ENCODE data around the gene ZNF821. TPM values are rescaled to one million over a fixed set of nuclear protein-coding genes. Genes with fewer than 3 reads are reported as not detected.

ZNF821 gene
- total RNA-seq, 3 donors from 2014 or later (not counting 1 experiment from before 2014, with no cell fraction given), result 14.0 to 19.1 (median 18.2) TPM

DNA sequence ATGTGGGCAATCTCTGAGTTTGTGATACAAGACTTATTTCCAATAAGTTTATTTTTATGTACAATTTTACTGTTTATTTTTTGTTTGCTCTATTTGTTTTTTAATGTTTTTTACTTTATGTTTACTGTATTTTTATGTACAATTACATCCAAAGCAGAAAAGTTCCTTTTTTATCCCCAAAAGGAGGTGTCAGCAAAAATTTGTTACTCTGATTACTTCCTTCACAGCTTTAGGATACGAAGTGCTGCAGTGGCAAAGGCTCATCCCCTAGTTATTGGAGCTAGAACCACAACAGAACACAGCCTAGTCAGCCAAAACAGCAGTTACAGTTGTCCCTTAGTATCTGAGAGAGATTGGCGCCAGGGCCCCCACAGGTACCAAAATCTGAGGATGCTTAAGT lies 47.0 kb upstream of the ZNF821 start:
- Mint-ChIP-seq H3K27ac (peak overlapping the region; percentile 14 to 64), H3K36me3 (peaks cover 17% of the 10 kb centered on the region)
- intact Hi-C loops (cut with micrococcal nuclease), result no loop called here

DNA sequence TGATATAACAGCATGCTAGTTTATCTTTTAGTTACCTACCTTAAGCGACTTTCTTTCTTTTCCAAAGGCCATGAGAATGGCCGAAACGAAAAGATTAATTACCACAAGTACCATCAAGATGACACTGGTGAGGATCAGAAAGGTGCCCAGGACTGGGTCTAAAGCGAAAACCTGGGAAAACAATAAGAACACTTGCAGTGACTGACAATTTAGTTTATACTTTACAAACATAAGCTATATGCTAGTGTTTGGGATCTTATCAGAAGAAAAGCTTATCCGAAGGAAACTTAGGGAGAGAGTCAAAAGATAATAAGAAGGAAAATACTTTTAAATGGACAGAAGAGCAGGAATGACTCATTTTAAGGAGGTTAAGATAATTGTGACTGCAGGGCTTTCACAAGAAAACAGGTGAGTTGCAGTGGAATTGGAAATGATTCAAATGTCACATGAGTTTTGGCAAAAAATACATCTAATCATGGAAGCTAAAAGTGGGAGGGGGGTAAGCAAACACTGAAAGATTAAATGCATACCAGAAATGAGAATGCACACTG lies 46.1 kb upstream of the ZNF821 start:
- intact Hi-C loops (cut with micrococcal nuclease), result no loop called here

More for the DNA sequence above, 47.0 kb upstream of the ZNF821 start:
- H3K9me3 Mint-ChIP-seq, result no peaks in the 10 kb centered on the region
- DNase-seq, result no peak
- H3K27me3 Mint-ChIP-seq (ENCODE audit: low read depth in 2 of 2), result no peaks in the 10 kb centered on the region
- no peak overlapping the region for H3K4me3 ChIP-seq (ENCODE audit: low read length)
- no peak for ATAC-seq
- no peak overlapping the region for H3K4me3 Mint-ChIP-seq
- H3K27ac ChIP-seq (ENCODE audit: low read length), result no peak overlapping the region
- H3K36me3 ChIP-seq (ENCODE audit: control insufficient read depth, insufficient read depth, low read length), result peaks cover 60% of the 10 kb centered on the region
- TF ChIP-seq, protein P1, sequence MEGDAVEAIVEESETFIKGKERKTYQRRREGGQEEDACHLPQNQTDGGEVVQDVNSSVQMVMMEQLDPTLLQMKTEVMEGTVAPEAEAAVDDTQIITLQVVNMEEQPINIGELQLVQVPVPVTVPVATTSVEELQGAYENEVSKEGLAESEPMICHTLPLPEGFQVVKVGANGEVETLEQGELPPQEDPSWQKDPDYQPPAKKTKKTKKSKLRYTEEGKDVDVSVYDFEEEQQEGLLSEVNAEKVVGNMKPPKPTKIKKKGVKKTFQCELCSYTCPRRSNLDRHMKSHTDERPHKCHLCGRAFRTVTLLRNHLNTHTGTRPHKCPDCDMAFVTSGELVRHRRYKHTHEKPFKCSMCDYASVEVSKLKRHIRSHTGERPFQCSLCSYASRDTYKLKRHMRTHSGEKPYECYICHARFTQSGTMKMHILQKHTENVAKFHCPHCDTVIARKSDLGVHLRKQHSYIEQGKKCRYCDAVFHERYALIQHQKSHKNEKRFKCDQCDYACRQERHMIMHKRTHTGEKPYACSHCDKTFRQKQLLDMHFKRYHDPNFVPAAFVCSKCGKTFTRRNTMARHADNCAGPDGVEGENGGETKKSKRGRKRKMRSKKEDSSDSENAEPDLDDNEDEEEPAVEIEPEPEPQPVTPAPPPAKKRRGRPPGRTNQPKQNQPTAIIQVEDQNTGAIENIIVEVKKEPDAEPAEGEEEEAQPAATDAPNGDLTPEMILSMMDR (IDR thresholded peaks at IDR 0.05), result no peak
- no peaks in the 10 kb centered on the region for H3K27me3 ChIP-seq (ENCODE audit: control insufficient read depth, insufficient read depth, low read length)
- no peaks in the 10 kb centered on the region for H3K4me1 ChIP-seq (ENCODE audit: control insufficient read depth, insufficient read depth, low read length)
- H3K9me3 ChIP-seq (ENCODE audit: control insufficient read depth, insufficient read depth, low read length), result no peaks in the 10 kb centered on the region
- WGBS (ENCODE audit: insufficient coverage), result 83% methylated on average over 2 of the region's 2 CpGs
- peaks cover 9 to 10% of the 10 kb centered on the region in 2 donors for H3K4me1 Mint-ChIP-seq

DNA sequence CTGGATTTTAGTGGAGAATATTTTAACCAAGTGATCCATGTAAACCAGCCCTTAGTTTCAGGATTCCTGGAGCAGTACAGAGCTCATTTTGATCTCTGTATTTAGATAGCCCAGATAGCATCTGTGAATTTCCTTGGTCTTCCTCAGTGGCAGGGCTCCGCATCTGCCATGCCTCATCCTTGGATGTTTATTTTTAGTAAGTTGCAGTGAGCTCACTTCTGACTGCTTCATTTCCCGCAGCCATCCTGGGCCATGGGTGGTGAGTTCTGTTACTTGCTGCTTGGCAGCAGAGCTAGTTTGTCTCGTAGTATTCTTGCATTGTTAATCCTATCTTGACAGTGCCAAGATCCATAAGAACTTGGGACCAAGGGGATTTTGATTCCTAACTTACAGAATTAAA lies 45.1 kb upstream of the ZNF821 start:
- TF ChIP-seq, protein P1 (IDR thresholded peaks at IDR 0.05), result no peak
- Mint-ChIP-seq H3K9me3 (no peaks in the 10 kb centered on the region), H3K27ac (peak overlapping the region in 1 of 2 donors; percentile 45), H3K27me3 (ENCODE audit: low read depth in 2 of 2) (no peaks in the 10 kb centered on the region), H3K36me3 (peaks cover 17% of the 10 kb centered on the region), H3K4me1 (peaks cover 9 to 11% of the 10 kb centered on the region in 2 donors), H3K4me3 (no peak overlapping the region)
- 100% methylated on average over 3 of the region's 3 CpGs for WGBS (ENCODE audit: insufficient coverage)
- H3K9me3 ChIP-seq (ENCODE audit: control insufficient read depth, insufficient read depth, low read length), result no peaks in the 10 kb centered on the region
- H3K27ac ChIP-seq (ENCODE audit: low read length), result no peak overlapping the region
- DNase-seq (no peak), ATAC-seq (no peak)
- no peaks in the 10 kb centered on the region for H3K4me1 ChIP-seq (ENCODE audit: control insufficient read depth, insufficient read depth, low read length)
- H3K36me3 ChIP-seq (ENCODE audit: control insufficient read depth, insufficient read depth, low read length), result peaks cover 65% of the 10 kb centered on the region
- H3K4me3 ChIP-seq (ENCODE audit: low read length), result no peak overlapping the region
- no peaks in the 10 kb centered on the region for H3K27me3 ChIP-seq (ENCODE audit: control insufficient read depth, insufficient read depth, low read length)
- intact Hi-C loops (cut with micrococcal nuclease), result no loop called here

More for the DNA sequence above, 46.1 kb upstream of the ZNF821 start:
- TF ChIP-seq, protein P1 (IDR thresholded peaks at IDR 0.05), result no peak
- Mint-ChIP-seq H3K27ac (peak overlapping the region in 1 of 2 donors; percentile 77), H3K9me3 (no peaks in the 10 kb centered on the region), H3K4me3 (no peak overlapping the region), H3K36me3 (peaks cover 17% of the 10 kb centered on the region), H3K27me3 (ENCODE audit: low read depth in 2 of 2) (no peaks in the 10 kb centered on the region), H3K4me1 (peaks cover 9 to 10% of the 10 kb centered on the region in 2 donors)
- no peaks in the 10 kb centered on the region for H3K27me3 ChIP-seq (ENCODE audit: control insufficient read depth, insufficient read depth, low read length)
- no peak overlapping the region for H3K4me3 ChIP-seq (ENCODE audit: low read length)
- H3K36me3 ChIP-seq (ENCODE audit: control insufficient read depth, insufficient read depth, low read length), result peaks cover 65% of the 10 kb centered on the region
- H3K9me3 ChIP-seq (ENCODE audit: control insufficient read depth, insufficient read depth, low read length), result no peaks in the 10 kb centered on the region
- 100% methylated on average over 5 of the region's 5 CpGs for WGBS (ENCODE audit: insufficient coverage)
- ATAC-seq, result no peak
- no peak for DNase-seq
- H3K27ac ChIP-seq (ENCODE audit: low read length), result no peak overlapping the region
- H3K4me1 ChIP-seq (ENCODE audit: control insufficient read depth, insufficient read depth, low read length), result no peaks in the 10 kb centered on the region

DNA sequence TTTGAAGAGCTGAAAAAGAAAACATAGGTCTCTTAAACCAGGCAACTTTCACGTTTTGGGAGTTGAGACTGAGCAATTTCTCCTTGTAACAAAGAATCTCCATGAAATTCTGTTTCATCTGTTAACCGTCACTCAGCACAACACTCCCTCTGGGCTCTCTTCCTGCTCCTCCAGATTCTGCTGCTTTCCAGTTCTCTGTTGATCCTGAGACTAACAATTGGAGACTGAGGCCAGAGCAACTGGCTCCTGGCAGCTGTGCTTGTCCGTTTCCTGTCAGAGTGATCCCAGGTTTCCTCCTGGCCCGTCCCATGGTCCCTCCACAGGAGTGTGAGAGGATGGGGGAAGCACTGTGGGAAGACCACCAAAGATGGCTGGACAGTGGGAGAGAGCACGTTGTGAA lies 43.8 kb upstream of the ZNF821 start:
- Histone ChIP-seq H3K27ac (ENCODE audit: low read length) (no peak overlapping the region), H3K27me3 (ENCODE audit: control insufficient read depth, insufficient read depth, low read length) (no peaks in the 10 kb centered on the region), H3K36me3 (ENCODE audit: control insufficient read depth, insufficient read depth, low read length) (peaks cover 74% of the 10 kb centered on the region), H3K9me3 (ENCODE audit: control insufficient read depth, insufficient read depth, low read length) (no peaks in the 10 kb centered on the region), H3K4me1 (ENCODE audit: control insufficient read depth, insufficient read depth, low read length) (no peaks in the 10 kb centered on the region), H3K4me3 (ENCODE audit: low read length) (no peak overlapping the region)
- DNase-seq (no peak), ATAC-seq (no peak)
- H3K27ac Mint-ChIP-seq, result no peak overlapping the region
- H3K9me3 Mint-ChIP-seq, result no peaks in the 10 kb centered on the region
- peaks cover 9 to 15% of the 10 kb centered on the region in 2 donors for H3K4me1 Mint-ChIP-seq
- WGBS (ENCODE audit: insufficient coverage), result 90% methylated on average over 5 of the region's 5 CpGs
- no peaks in the 10 kb centered on the region for H3K27me3 Mint-ChIP-seq (ENCODE audit: low read depth in 2 of 2)
- intact Hi-C loops (cut with micrococcal nuclease), result no loop called here
- TF ChIP-seq, protein P1 (IDR thresholded peaks at IDR 0.05), result no peak
- H3K36me3 Mint-ChIP-seq, result peaks cover 17% of the 10 kb centered on the region
- H3K4me3 Mint-ChIP-seq, result no peak overlapping the region
